GM12872 (cell line): ENCODE results near the gene TTC36.

Experiments
- TF ChIP-seq, protein P1 (sequence below): IDR thresholded peaks from 3 replicates; pipeline ENCODE4 v1.5.1; 2011; ENCODE audit warnings: low read depth, mild to moderate bottlenecking, low read length, moderate library complexity; ENCODE audit not compliant: insufficient read depth

Gene TTC36, protein sequence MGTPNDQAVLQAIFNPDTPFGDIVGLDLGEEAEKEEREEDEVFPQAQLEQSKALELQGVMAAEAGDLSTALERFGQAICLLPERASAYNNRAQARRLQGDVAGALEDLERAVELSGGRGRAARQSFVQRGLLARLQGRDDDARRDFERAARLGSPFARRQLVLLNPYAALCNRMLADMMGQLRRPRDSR

DNA sequence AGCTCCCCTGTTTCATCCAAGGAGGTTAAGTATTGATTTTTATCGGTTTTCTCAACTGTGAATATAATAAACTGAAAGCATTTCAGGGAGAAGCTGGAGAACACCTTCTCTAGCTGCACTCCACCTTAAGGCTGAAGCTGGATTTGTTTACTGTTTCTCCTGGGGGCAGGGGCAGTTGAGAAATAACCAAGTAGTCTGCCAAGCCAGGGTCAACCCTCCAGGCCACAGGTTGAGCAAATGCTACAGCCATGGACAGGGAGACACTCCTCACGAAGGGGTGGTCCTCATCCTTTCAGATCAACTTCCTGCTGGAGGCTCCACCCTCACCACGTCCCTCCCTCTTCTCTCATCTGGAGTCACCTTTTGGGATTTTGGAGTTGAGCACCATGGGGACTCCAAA, at the start of gene TTC36:
Gene TTC36, plus strand, starts transcription at position 366 of the 400 bp plus-strand sequence. Its CDS starts 21 bp downstream, at position 387.
- TF ChIP-seq, protein P1, sequence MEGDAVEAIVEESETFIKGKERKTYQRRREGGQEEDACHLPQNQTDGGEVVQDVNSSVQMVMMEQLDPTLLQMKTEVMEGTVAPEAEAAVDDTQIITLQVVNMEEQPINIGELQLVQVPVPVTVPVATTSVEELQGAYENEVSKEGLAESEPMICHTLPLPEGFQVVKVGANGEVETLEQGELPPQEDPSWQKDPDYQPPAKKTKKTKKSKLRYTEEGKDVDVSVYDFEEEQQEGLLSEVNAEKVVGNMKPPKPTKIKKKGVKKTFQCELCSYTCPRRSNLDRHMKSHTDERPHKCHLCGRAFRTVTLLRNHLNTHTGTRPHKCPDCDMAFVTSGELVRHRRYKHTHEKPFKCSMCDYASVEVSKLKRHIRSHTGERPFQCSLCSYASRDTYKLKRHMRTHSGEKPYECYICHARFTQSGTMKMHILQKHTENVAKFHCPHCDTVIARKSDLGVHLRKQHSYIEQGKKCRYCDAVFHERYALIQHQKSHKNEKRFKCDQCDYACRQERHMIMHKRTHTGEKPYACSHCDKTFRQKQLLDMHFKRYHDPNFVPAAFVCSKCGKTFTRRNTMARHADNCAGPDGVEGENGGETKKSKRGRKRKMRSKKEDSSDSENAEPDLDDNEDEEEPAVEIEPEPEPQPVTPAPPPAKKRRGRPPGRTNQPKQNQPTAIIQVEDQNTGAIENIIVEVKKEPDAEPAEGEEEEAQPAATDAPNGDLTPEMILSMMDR, result no peak

DNA sequence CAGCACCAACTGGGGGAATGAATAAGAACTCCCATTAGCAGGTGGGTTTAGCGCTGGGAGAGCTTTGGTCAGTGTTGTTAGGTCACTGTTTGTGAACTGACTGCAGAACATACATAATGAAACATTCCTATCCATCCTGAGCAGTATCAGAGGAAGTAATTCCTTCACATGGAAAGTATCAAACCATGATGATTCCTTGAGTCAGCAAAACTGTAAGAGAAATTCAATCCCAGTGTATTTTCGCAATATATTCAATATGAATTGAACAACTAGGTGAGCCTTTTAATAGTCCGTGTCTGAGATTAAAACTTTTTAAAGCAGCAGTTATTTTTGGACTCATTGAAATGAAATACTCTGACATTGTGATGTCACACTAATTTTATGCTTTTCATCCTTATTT, 42.9 kb upstream of the TTC36 start:
- TF ChIP-seq, protein P1, result no peak

DNA sequence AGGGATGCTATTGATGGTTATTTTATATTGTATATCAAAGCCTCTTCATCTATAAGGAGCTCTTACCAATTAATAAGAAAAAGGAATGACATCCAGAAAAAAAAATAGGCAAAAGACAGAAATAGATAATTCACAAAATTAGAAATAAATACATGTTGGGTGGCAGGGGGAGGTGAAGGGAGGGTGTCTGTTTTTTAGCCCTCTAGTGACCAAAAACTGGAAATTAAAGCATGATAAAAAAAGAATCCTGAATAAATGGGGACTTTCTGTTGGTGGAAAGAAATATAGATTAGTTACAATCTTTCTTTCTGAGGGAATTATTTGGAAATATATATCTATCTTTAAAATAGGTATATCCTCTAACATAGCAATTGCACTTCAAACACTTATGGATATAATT, 42.0 kb upstream of the TTC36 start:
- TF ChIP-seq, protein P1, result 0 out of 3 replicates have a peak, but pooled peaks have one; percentile 15

DNA sequence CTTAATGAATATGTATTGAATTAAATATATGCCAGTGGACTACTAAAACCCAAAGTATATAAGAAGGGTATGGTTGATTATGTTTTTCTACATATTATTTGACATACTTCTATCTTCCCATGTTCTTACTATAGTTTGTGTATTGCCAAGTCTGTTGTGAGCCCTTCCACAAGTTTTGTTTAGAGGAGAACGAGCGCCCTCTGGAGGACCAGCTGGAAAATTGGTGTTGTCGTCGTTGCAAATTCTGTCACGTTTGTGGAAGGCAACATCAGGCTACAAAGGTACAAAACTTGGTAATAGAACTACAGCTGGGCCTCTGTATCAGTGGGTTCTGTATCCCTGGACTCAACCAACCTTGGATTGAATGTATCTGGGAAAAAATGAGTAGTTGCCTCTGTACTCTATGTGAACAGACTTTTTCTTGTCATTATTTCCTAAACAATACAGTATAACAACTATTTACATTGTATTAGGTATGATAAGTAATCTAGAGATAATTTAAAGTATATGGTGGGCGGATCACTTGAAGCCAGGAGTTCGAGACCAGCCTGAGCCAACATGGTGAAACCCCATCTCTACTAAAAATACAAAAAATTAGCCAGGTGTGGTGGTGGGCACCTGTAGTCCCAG, 38.7 kb upstream of the TTC36 start:
- TF ChIP-seq, protein P1, result peak; percentile 77

DNA sequence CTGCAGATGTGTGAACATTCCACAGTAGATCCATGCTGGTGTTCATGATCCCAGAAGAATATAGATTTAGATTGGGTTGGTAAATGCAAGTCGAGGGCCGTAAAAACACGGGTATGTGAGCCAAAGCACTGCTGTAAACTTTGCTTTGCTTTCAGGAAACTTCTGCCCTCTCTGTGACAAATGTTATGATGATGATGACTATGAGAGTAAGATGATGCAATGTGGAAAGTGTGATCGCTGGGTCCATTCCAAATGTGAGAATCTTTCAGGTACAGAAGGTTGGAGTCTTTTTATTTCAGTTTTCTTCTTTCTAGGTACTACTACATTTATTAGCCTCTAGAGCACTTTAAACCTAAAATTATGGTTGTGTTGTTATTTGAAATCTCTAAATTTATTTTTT, 36.2 kb upstream of the TTC36 start:
- TF ChIP-seq, protein P1, result no peak

DNA sequence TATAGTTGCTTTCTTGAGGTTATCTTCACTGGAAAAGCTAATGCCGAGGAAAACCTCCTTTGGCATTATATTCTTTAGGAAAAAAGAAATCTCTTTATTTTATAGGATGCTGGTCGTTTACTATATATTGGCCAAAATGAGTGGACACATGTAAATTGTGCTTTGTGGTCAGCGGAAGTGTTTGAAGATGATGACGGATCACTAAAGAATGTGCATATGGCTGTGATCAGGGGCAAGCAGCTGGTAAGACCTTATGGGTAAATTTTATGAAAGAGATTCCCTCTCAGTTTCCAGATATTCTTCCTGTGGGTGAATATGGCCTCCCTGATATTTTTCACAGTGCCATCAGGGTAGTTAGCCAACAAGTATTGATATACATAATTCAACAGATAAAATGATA, 29.4 kb upstream of the TTC36 start:
- TF ChIP-seq, protein P1, result no peak

DNA sequence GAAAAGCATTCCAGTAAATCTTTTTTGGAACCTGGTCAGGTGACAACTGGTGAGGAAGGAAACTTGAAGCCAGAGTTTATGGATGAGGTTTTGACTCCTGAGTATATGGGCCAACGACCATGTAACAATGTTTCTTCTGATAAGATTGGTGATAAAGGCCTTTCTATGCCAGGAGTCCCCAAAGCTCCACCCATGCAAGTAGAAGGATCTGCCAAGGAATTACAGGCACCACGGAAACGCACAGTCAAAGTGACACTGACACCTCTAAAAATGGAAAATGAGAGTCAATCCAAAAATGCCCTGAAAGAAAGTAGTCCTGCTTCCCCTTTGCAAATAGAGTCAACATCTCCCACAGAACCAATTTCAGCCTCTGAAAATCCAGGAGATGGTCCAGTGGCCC, 24.1 kb upstream of the TTC36 start:
- TF ChIP-seq, protein P1, result no peak
